ENCODE results near the gene MAD1L1.

The MAD1L1 gene

DNA sequence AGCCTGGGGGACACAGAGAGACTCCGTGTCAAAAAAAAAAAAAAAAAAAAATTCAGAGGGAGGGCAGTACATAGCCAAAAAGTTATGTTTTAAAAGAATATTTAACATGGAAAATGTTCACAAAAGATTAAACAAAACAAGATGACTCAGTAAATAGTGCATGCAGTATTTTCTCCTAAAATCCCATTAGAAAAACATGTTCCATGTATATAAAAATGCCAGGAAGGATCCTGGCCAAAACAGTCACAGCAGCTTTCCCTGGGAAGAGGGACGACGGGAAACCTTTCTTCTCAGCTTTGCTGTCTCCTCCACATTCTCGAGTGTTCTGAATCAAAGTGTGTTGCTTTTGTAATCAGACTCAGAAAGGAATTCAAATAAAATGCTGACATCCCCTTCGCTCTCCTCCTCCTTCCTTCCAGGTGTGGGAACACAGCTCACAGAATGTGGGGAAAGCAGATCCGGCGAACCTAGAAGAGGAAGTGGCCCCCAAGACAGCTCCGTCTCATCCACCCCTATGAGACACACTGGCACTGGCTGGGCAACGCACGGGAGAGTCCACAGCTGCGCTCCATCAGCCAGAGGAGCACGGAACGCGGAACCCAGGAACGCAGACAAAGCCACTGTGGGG is 139.4 kb downstream of the MAD1L1 start:
- H3K9me3 ChIP-seq (ENCODE audit: insufficient read depth, low read length) = no peaks in the 10 kb centered on the region
- H3F3A ChIP-seq (ENCODE audit: insufficient read depth) = no peaks in the 10 kb centered on the region
- H3K27me3 ChIP-seq (ENCODE audit: low read length) = no peaks in the 10 kb centered on the region
- no peak overlapping the region for H3K9ac ChIP-seq (ENCODE audit: low read length)
- H3K4me2 ChIP-seq (ENCODE audit: low read depth, low read length, poor library complexity, severe bottlenecking) = no peak overlapping the region
- no peak overlapping the region for H2AFZ ChIP-seq (ENCODE audit: low read depth, low read length, severe bottlenecking)
- H3K27ac ChIP-seq (ENCODE audit: low read depth, low read length) = no peak overlapping the region
- no peak for TF ChIP-seq EZH2phosphoT487 (conservative IDR thresholded peaks at IDR 0.05; ENCODE audit: low read length)
- no peaks in the 10 kb centered on the region for H3K9me2 ChIP-seq (replicated peaks; ENCODE audit: insufficient read depth, low read length)
- no peaks in the 10 kb centered on the region for H3K36me3 ChIP-seq (ENCODE audit: low read length)
- no peak overlapping the region for H3K4me3 ChIP-seq (ENCODE audit: insufficient read depth, low read length, poor library complexity, severe bottlenecking)
- H3K79me2 ChIP-seq (ENCODE audit: insufficient read depth, low read length) = no peaks in the 10 kb centered on the region
- no peaks in the 10 kb centered on the region for H4K20me1 ChIP-seq (ENCODE audit: low read depth, low read length)

DNA sequence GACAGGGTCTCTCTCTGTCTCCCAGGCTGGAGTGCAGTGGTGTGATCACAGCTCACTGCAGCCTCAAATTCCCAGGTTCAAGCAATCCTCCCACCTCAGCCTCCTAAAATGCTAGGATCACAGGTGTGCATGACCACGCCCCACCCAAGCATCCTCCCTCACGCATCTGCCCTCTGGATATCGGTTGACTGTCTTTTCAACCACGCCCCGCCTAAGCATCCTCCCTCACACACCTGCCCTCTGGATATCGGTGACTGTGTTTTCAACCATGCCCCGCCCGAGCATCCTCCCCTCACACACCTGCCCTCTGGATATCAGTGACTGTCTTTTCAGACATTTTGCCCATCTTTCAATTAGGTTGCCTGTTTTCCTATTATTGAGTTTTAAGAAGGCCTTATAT is 140.5 kb downstream of the MAD1L1 start:
- no peak overlapping the region for H3K4me3 ChIP-seq (ENCODE audit: insufficient read depth, low read length, poor library complexity, severe bottlenecking)
- no peaks in the 10 kb centered on the region for H3F3A ChIP-seq (ENCODE audit: insufficient read depth)
- H3K36me3 ChIP-seq (ENCODE audit: low read length) = no peaks in the 10 kb centered on the region
- H3K9me3 ChIP-seq (ENCODE audit: insufficient read depth, low read length) = no peaks in the 10 kb centered on the region
- no peak overlapping the region for H3K27ac ChIP-seq (ENCODE audit: low read depth, low read length)
- no peaks in the 10 kb centered on the region for H4K20me1 ChIP-seq (ENCODE audit: low read depth, low read length)
- H3K79me2 ChIP-seq (ENCODE audit: insufficient read depth, low read length) = no peaks in the 10 kb centered on the region
- H3K9me2 ChIP-seq (replicated peaks; ENCODE audit: insufficient read depth, low read length) = no peaks in the 10 kb centered on the region
- no peak overlapping the region for H3K4me2 ChIP-seq (ENCODE audit: low read depth, low read length, poor library complexity, severe bottlenecking)
- no peak overlapping the region for H3K9ac ChIP-seq (ENCODE audit: low read length)
- TF ChIP-seq, protein P1, sequence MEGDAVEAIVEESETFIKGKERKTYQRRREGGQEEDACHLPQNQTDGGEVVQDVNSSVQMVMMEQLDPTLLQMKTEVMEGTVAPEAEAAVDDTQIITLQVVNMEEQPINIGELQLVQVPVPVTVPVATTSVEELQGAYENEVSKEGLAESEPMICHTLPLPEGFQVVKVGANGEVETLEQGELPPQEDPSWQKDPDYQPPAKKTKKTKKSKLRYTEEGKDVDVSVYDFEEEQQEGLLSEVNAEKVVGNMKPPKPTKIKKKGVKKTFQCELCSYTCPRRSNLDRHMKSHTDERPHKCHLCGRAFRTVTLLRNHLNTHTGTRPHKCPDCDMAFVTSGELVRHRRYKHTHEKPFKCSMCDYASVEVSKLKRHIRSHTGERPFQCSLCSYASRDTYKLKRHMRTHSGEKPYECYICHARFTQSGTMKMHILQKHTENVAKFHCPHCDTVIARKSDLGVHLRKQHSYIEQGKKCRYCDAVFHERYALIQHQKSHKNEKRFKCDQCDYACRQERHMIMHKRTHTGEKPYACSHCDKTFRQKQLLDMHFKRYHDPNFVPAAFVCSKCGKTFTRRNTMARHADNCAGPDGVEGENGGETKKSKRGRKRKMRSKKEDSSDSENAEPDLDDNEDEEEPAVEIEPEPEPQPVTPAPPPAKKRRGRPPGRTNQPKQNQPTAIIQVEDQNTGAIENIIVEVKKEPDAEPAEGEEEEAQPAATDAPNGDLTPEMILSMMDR (IDR thresholded peaks at IDR 0.05; ENCODE audit: insufficient read depth, low read length, poor library complexity, severe bottlenecking) = no peak
- no peak for TF ChIP-seq EZH2phosphoT487 (conservative IDR thresholded peaks at IDR 0.05; ENCODE audit: low read length)
- no peak overlapping the region for H2AFZ ChIP-seq (ENCODE audit: low read depth, low read length, severe bottlenecking)
- no peaks in the 10 kb centered on the region for H3K27me3 ChIP-seq (ENCODE audit: low read length)

DNA sequence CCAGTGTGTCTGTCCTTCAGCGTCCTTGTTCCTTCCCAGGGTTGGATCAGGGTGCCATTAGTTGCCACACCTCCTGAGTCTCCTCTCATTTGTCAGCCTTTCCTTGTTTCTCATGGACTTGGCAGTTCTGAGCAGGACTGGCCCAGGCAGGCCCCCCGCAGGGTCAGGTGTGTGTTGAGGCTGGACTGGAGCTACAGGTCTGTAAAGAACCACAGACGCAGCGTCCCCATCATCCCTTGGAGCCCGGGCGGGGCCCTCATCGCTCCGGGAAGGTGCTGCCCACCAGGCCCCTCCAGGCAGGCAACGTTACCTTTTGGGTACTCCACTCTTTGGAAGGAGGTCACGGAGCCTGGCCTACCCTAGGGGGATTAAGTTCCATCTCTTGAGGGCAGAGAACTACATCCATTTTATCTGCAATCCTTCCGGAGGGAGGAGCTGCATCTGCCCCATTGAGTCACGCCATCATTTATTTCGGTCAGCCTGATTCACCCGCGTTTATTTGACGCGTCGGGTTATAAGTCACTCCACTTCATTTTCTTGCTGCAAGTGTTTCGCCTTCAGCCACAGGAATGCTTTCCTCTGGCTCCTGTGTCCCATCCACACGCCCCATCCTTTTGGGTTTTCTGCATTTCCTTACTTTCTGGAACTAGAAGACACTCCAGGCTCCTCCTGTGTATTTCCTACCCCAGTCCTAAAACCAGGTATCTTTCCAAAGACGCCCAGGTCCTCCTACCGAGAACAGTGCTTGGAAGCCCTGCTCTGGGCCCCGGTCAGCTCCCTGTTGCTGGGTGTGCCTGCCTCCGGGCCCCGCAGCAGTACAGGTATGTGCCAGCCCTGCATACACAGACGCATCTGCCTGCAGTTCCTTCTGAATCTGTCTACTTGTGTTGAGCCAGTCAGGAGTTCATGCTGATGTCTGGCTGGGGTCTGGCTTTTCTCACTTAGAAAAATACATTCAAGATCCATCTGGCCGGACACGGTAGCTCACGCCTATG is 141.9 kb downstream of the MAD1L1 start:
- TF ChIP-seq, protein P1 (IDR thresholded peaks at IDR 0.05; ENCODE audit: insufficient read depth, low read length, poor library complexity, severe bottlenecking) = no peak
- TF ChIP-seq EZH2phosphoT487 (conservative IDR thresholded peaks at IDR 0.05; ENCODE audit: low read length) = no peak
- Histone ChIP-seq H3K9me2 (replicated peaks; ENCODE audit: insufficient read depth, low read length) (no peaks in the 10 kb centered on the region), H2AFZ (ENCODE audit: low read depth, low read length, severe bottlenecking) (no peak overlapping the region), H3F3A (ENCODE audit: insufficient read depth) (no peaks in the 10 kb centered on the region), H4K20me1 (ENCODE audit: low read depth, low read length) (no peaks in the 10 kb centered on the region), H3K4me2 (ENCODE audit: low read depth, low read length, poor library complexity, severe bottlenecking) (no peak overlapping the region), H3K9ac (ENCODE audit: low read length) (no peak overlapping the region), H3K9me3 (ENCODE audit: insufficient read depth, low read length) (no peaks in the 10 kb centered on the region), H3K27me3 (ENCODE audit: low read length) (no peaks in the 10 kb centered on the region), H3K36me3 (ENCODE audit: low read length) (no peaks in the 10 kb centered on the region), H3K27ac (ENCODE audit: low read depth, low read length) (no peak overlapping the region), H3K4me3 (ENCODE audit: insufficient read depth, low read length, poor library complexity, severe bottlenecking) (no peak overlapping the region), H3K79me2 (ENCODE audit: insufficient read depth, low read length) (no peaks in the 10 kb centered on the region)
